Activated T-helper 9 cell treated with anti-CD3 and anti-CD28 coated beads, Interleukin-2, amount 50 U/mL, for 16 hours (primary cell): ENCODE results near the gene ITPRID1.

Experiments used
- DNase-seq: peaks from one replicate; pipeline ENCODE4 v3.0.0-alpha.2; 2020; ENCODE audit warnings: low read depth

ITPRID1 gene

GRCh38 chr7:31633894-31634494 lies 120.1 kb downstream of the ITPRID1 start:
- DNase-seq: no peak

- no peak for DNase-seq
Measured at GRCh38 chr7:31640381-31640780, 126.5 kb downstream of the ITPRID1 start.

- DNase-seq: no peak
Measured at GRCh38 chr7:31642681-31643115, 128.8 kb downstream of the ITPRID1 start.

GRCh38 chr7:31646942-31647341 lies 133.1 kb downstream of the ITPRID1 start:
- DNase-seq: no peak

GRCh38 chr7:31647511-31647910 lies 133.6 kb downstream of the ITPRID1 start:
- no peak for DNase-seq

- no peak for DNase-seq
Measured at GRCh38 chr7:31648288-31648687, 134.4 kb downstream of the ITPRID1 start.

- no peak for DNase-seq
Measured at GRCh38 chr7:31648880-31649279, 135.0 kb downstream of the ITPRID1 start.

GRCh38 chr7:31651234-31652062 lies 137.6 kb downstream of the ITPRID1 start:
- no peak for DNase-seq

GRCh38 chr7:31652063-31652326 lies 138.1 kb downstream of the ITPRID1 start:
- no peak for DNase-seq

- no peak for DNase-seq
Measured at GRCh38 chr7:31663072-31663471, 149.2 kb downstream of the ITPRID1 start.

GRCh38 chr7:31664890-31665289 lies 151.0 kb downstream of the ITPRID1 start:
- DNase-seq: no peak

- no peak for DNase-seq
Measured at GRCh38 chr7:31665546-31665945, 151.7 kb downstream of the ITPRID1 start.

- no peak for DNase-seq
Measured at GRCh38 chr7:31669461-31669860, 155.6 kb downstream of the ITPRID1 start.

- no peak for DNase-seq
Measured at GRCh38 chr7:31679574-31680305, 165.8 kb downstream of the ITPRID1 start.

- DNase-seq: no peak
Measured at GRCh38 chr7:31683445-31684225, 169.7 kb downstream of the ITPRID1 start.

- no peak for DNase-seq
Measured at GRCh38 chr7:31687024-31687748, 173.3 kb downstream of the ITPRID1 start, which contains the start of gene PPP1R17. PPP1R17 (plus strand) TSS chr7:31687215; CDS start chr7:31692442, 5,227 bp downstream.

- no peak for DNase-seq
Measured at GRCh38 chr7:31688372-31688771, 174.5 kb downstream of the ITPRID1 start.

- no peak for DNase-seq
Measured at GRCh38 chr7:31688996-31689395, 175.1 kb downstream of the ITPRID1 start.

GRCh38 chr7:31690935-31691334 lies 177.0 kb downstream of the ITPRID1 start:
- DNase-seq: no peak

- no peak for DNase-seq
Measured at GRCh38 chr7:31692451-31692850, 178.6 kb downstream of the ITPRID1 start.

- no peak for DNase-seq
Measured at GRCh38 chr7:31692871-31693270, 179.0 kb downstream of the ITPRID1 start.
